IPS DF 6.9 (cell line): Measurements from ENCODE around the gene IFNA13.

Experiments
- DNase-seq: peaks from one replicate; pipeline ENCODE4 v3.0.0-alpha.2; 2013; ENCODE audit warnings: low read depth, low spot score
- H3K27ac ChIP-seq: one replicate; pipeline ENCODE4 v1.5.1; 2013; ENCODE audit warnings: low read length, control low read depth
- H3K27me3 ChIP-seq: 2 replicates; pipeline ENCODE4 v1.6.1; 2013; ENCODE audit warnings: mild to moderate bottlenecking, low read length; ENCODE audit not compliant: control insufficient read depth, insufficient read depth
- H3K36me3 ChIP-seq: 2 replicates; pipeline ENCODE4 v1.6.1; 2013; ENCODE audit warnings: low read length; ENCODE audit not compliant: control insufficient read depth, insufficient read depth
- H3K4me1 ChIP-seq: 2 replicates; pipeline ENCODE4 v1.6.1; 2013; ENCODE audit warnings: low read length; ENCODE audit not compliant: control insufficient read depth, insufficient read depth
- H3K4me3 ChIP-seq: 2 replicates; pipeline ENCODE4 v1.5.1; 2013; ENCODE audit warnings: mild to moderate bottlenecking, low read length
- H3K9me3 ChIP-seq: 2 replicates; pipeline ENCODE4 v1.6.1; 2013; ENCODE audit warnings: low read length, inconsistent platforms; ENCODE audit not compliant: control insufficient read depth, insufficient read depth
- WGBS: extraction: QIAGEN DNeasy Blood & Tissue Kit; methylation state at CpG from one replicate; pipeline ENCODE4 v1.1.7; 2013; ENCODE audit warnings: mixed read lengths, missing lambda C conversion rate; ENCODE audit not compliant: insufficient read length, insufficient coverage; 5-methylcytosine and 5-hydroxymethylcytosine counted together

IFNA13 gene

DNA sequence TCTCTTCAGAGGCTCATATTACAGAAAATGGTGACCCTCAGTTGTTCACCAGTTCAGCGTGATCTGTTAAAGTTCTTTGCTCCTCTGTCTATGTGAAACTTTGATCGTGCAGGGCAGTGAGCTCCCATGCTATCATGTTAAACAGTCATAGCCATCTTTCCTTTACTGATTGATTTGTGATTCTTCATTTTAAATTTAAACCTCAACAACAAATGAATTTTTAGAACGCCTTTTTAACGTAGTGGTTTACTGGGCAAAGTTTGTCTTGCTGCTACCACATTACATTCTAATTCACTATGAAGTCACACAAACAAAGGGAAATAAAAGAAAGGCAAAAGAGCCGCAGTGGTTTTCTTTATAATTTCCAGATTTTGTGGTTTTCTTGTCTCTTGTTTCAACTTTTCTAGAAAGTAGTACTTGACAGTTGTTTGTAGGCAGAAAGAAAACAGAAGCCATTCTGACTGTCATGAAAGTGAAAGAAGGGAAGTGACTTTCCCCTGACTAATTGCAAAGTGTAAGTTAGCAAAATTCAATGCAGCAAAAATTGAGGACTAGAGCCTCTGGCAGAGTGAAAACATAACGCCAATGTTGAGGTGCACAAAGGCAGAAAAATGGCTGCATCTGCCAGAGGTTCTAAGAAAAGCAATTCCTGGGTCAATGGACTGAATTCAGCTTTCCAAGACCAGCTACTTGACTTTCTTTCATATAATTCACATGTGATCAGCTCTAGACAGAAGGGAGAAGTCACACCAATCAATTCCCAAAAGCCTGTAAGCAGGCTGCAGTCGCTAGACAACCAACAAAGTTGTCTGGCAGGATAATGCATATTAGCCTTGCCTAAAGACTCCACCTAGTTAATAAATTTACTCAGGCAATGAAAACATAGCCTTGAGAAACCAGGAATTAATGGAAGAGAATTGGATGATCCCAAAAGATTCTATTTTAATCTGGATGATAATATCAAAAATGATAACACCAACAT is 10.1 kb downstream of the IFNA13 start:
- H3K4me3 ChIP-seq: no peak overlapping the region
- no peaks in the 10 kb centered on the region for H3K4me1 ChIP-seq
- H3K27me3 ChIP-seq: no peaks in the 10 kb centered on the region
- WGBS: no CpG with 5 or more reads among the region's 7 CpGs
- H3K36me3 ChIP-seq: no peaks in the 10 kb centered on the region
- DNase-seq: no peak
- H3K27ac ChIP-seq: no peak overlapping the region
- no peaks in the 10 kb centered on the region for H3K9me3 ChIP-seq

GRCh38 chr9:21350787-21351186 is 17.1 kb downstream of the IFNA13 start, which contains the start of gene IFNA6:
Gene IFNA6, minus strand, starts transcription at chr9:21350887. Its CDS starts 0 bp downstream, at chr9:21350887.
- H3K9me3 ChIP-seq: no peaks in the 10 kb centered on the region
- H3K27me3 ChIP-seq: no peaks in the 10 kb centered on the region
- no peak within 1 kb of the TSS for H3K4me3 ChIP-seq
- H3K27ac ChIP-seq: no peak within 1 kb of the TSS
- no CpG with 5 or more reads among the region's 1 CpG for WGBS
- no peaks in the 10 kb centered on the region for H3K36me3 ChIP-seq
- no peaks in the 10 kb centered on the region for H3K4me1 ChIP-seq
- DNase-seq: no peak

GRCh38 chr9:21348430-21348970 is 19.4 kb downstream of the IFNA13 start:
- Histone ChIP-seq H3K9me3 (no peaks in the 10 kb centered on the region), H3K27ac (no peak overlapping the region), H3K36me3 (no peaks in the 10 kb centered on the region), H3K27me3 (no peaks in the 10 kb centered on the region), H3K4me1 (no peaks in the 10 kb centered on the region), H3K4me3 (no peak overlapping the region)
- DNase-seq: no peak
- WGBS: no CpG with 5 or more reads among the region's 3 CpGs

DNA sequence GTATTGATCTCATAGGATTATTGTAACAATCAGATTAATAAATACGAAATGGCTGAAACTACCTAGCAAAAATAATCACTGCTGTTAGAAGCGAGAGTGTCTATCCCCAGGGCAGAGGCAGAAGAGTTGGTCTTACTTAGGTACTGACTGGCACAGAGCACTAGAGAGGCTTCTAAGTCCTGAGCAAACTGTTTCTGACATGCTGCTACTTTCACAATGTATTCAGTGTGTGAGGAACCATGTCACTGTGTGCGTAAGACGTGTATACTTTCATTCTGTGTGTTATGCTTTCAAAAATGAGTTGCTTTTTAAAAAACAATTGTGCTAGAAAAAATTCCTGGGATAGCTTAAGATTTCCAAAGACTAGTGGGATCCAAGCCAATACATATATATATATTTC is 27.1 kb downstream of the IFNA13 start:
- Histone ChIP-seq H3K27me3 (no peaks in the 10 kb centered on the region), H3K9me3 (no peaks in the 10 kb centered on the region), H3K27ac (no peak overlapping the region), H3K4me1 (no peaks in the 10 kb centered on the region), H3K36me3 (no peaks in the 10 kb centered on the region), H3K4me3 (no peak overlapping the region)
- DNase-seq: no peak
- WGBS: no CpG with 5 or more reads among the region's 4 CpGs

DNA sequence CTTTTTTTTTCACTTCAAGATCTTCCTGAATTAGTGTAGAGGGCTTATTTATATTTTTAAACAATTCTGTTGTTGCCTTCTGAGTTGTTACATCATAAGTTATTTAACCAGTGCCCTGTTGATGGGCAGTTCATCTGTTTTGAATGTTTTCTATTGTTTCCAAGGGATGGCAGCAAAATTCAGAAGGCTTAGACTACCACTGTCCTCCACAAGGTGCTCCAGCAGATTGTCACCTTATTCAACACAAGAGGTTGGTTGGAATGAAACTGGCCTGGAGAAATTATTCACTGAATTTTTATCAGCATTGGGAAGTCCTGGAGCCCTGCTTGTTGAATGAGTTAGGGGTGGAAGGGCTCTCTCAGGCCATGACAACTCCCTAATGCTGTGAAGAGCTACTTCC is 31.4 kb downstream of the IFNA13 start:
- Histone ChIP-seq H3K36me3 (no peaks in the 10 kb centered on the region), H3K4me3 (no peak overlapping the region), H3K9me3 (no peaks in the 10 kb centered on the region), H3K27me3 (no peaks in the 10 kb centered on the region), H3K4me1 (peaks cover 4% of the 10 kb centered on the region; the same call in 1 of the 2 replicates), H3K27ac (no peak overlapping the region)
- DNase-seq: no peak

- Histone ChIP-seq H3K27me3 (no peaks in the 10 kb centered on the region), H3K9me3 (no peaks in the 10 kb centered on the region), H3K27ac (no peak within 1 kb of the TSS), H3K4me1 (peaks cover 4% of the 10 kb centered on the region; the same call in 1 of the 2 replicates), H3K4me3 (peak within 1 kb of the TSS; percentile 92), H3K36me3 (no peaks in the 10 kb centered on the region)
- no CpG with 5 or more reads among the region's 55 CpGs for WGBS
- peak; percentile 61 for DNase-seq
Observed at GRCh38 chr9:21334701-21335632, 32.9 kb downstream of the IFNA13 start, which contains the start of gene KLHL9. Gene KLHL9, minus strand, starts transcription at chr9:21335404. Its CDS starts 545 bp downstream, at chr9:21334859.

- no peak for DNase-seq
- Histone ChIP-seq H3K36me3 (no peaks in the 10 kb centered on the region), H3K4me1 (peaks cover 4% of the 10 kb centered on the region; the same call in 1 of the 2 replicates), H3K27me3 (no peaks in the 10 kb centered on the region), H3K9me3 (no peaks in the 10 kb centered on the region), H3K27ac (no peak overlapping the region), H3K4me3 (no peak overlapping the region)
- WGBS: no CpG with 5 or more reads among the region's 2 CpGs
Observed at GRCh38 chr9:21333226-21333625, 34.6 kb downstream of the IFNA13 start.

- Histone ChIP-seq H3K4me3 (no peak overlapping the region), H3K9me3 (no peaks in the 10 kb centered on the region), H3K36me3 (no peaks in the 10 kb centered on the region), H3K27ac (no peak overlapping the region), H3K27me3 (no peaks in the 10 kb centered on the region), H3K4me1 (peaks cover 4% of the 10 kb centered on the region; the same call in 1 of the 2 replicates)
- no peak for DNase-seq
- no CpG with 5 or more reads among the region's 5 CpGs for WGBS
Observed at GRCh38 chr9:21331676-21332402, 36.0 kb downstream of the IFNA13 start.

GRCh38 chr9:21326526-21327139 is 41.2 kb downstream of the IFNA13 start:
- Histone ChIP-seq H3K27me3 (no peaks in the 10 kb centered on the region), H3K4me3 (no peak overlapping the region), H3K36me3 (no peaks in the 10 kb centered on the region), H3K9me3 (no peaks in the 10 kb centered on the region), H3K27ac (no peak overlapping the region), H3K4me1 (no peaks in the 10 kb centered on the region)
- no CpG with 5 or more reads among the region's 2 CpGs for WGBS
- no peak for DNase-seq
